ENCODE measurements around the gene HIVEP2. TPM values are rescaled to one million over a fixed set of nuclear protein-coding genes. Genes with fewer than 3 reads are reported as not detected.

HIVEP2 gene
- total and polyA plus RNA-seq, 2 of the 4 experiments (the other 2 are of a cell fraction), result 4.3 to 11.3 TPM

DNA sequence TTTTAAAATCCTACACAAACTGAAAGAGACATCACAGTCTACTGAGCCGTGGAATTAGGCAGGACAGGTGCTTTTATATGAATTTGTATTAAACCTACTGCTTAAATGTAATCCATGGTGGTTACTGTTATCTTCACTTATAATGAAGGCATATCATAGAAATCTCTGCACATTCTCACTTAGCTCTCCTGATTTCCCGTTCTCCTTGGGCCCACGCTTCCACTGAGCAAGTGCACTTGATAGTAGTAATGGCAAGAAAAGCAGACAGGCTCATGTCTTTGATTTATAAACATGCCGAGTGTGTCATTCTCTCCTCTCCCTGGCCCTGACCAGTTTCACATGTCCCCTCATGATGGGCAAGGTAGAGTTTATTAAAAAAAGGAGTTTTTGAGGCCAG is 186.3 kb downstream of the HIVEP2 start:
- DNase-seq (no peak), ATAC-seq (ENCODE audit: low read depth) (no peak)
- Histone ChIP-seq H3K56ac (ENCODE audit: extremely low read depth, insufficient read depth, low read length) (no peak overlapping the region), H2AFZ (replicated peaks; ENCODE audit: low read length, poor library complexity) (no peak overlapping the region), H4K8ac (ENCODE audit: low read depth in 2 of 2, low read length in 2 of 2) (no peak overlapping the region), H3K9ac (ENCODE audit: low read depth, low read length) (no peak overlapping the region), H2BK5ac (ENCODE audit: low read depth, low read length, poor library complexity, severe bottlenecking) (no peak overlapping the region), H4K20me1 (ENCODE audit: insufficient read depth, low read length) (no peaks in the 10 kb centered on the region), H3K9me1 (ENCODE audit: insufficient read depth, low read length) (0 out of 2 replicates have a peak, but pooled peaks cover 2% of the 10 kb centered on the region), H3K4me1 (ENCODE audit: control insufficient read depth, insufficient read depth, low read length) (peaks cover 7% of the 10 kb centered on the region), H2AK9ac (replicated peaks; ENCODE audit: low read depth, low read length, poor library complexity) (no peak overlapping the region), H2BK120ac (ENCODE audit: low read depth, low read length) (no peak overlapping the region), H4K91ac (ENCODE audit: insufficient read depth, low read depth, low read length) (no peak overlapping the region), H3K18ac (ENCODE audit: low read depth, low read length) (no peak overlapping the region), H3K9me3 (ENCODE audit: control insufficient read depth, insufficient read depth, low read length) (no peaks in the 10 kb centered on the region), H3K4me2 (ENCODE audit: low read depth, low read length) (no peak overlapping the region), H3K27me3 (ENCODE audit: control insufficient read depth, insufficient read depth, low read length) (no peaks in the 10 kb centered on the region), H2BK15ac (ENCODE audit: low read depth, low read length) (no peak overlapping the region), H3K4me3 (ENCODE audit: insufficient read depth, low read depth, low read length) (no peak overlapping the region), H3K36me3 (ENCODE audit: control insufficient read depth, insufficient read depth, low read length) (peaks cover 19% of the 10 kb centered on the region), H3K79me1 (ENCODE audit: low read depth in 1 of 2, low read length in 2 of 2) (peaks cover 19 to 28% of the 10 kb centered on the region in 2 experiments; a peak in 3 of 4 replicates), H3K4ac (ENCODE audit: low read depth, low read length) (no peak overlapping the region), H4K5ac (ENCODE audit: low read depth, low read length) (no peak overlapping the region), H2BK20ac (ENCODE audit: low read depth, low read length) (no peak overlapping the region), H2AK5ac (ENCODE audit: low read depth, low read length) (no peak overlapping the region), H3K14ac (replicated peaks; ENCODE audit: low read depth, low read length) (no peak overlapping the region), H3K27ac (ENCODE audit: insufficient read depth, low read length) (no peak overlapping the region), H3K23ac (ENCODE audit: low read depth, low read length) (no peak overlapping the region)
- CTCF ChIA-PET, result no interaction called here
- no TSS peak for BruUV-seq (replicated peaks)
- POLR2A ChIA-PET (ENCODE audit: unreplicated experiment), result no interaction called here
- no CpG with 5 or more reads among the region's 4 CpGs for WGBS, 2 experiments (ENCODE audit: extremely low coverage in 2 of 2, insufficient read length in 1 of 2)
- dilution Hi-C loops (cut with HindIII; ENCODE audit: low sequenced_read_pairs, unreplicated experiment), result no loop called here
- in situ Hi-C loops (cut with MboI; ENCODE audit: low sequenced_read_pairs), result no loop called here
- intact Hi-C loops (cut with micrococcal nuclease), result no loop called here
- TF ChIP-seq CHD1 (IDR thresholded peaks at IDR 0.05; ENCODE audit: low read depth, low read length) (no peak), SMC3 (IDR thresholded peaks at IDR 0.05; ENCODE audit: low read depth, low read length) (no peak), FOS (IDR thresholded peaks at IDR 0.05; ENCODE audit: low read depth, low read length) (no peak), MAFK (IDR thresholded peaks at IDR 0.05; ENCODE audit: low read depth, low read length) (no peak), CEBPB (IDR thresholded peaks at IDR 0.05; ENCODE audit: low read depth, low read length) (no peak), MAZ (IDR thresholded peaks at IDR 0.05; ENCODE audit: borderline replicate concordance, low read depth, low read length) (no peak), RCOR1 (IDR thresholded peaks at IDR 0.05; ENCODE audit: insufficient replicate concordance, low read length) (no peak), POLR2A (IDR thresholded peaks at IDR 0.05; ENCODE audit: low read depth, low read length) (no peak), MXI1 (IDR thresholded peaks at IDR 0.05; ENCODE audit: borderline replicate concordance, low read depth, low read length) (no peak), BHLHE40 (IDR thresholded peaks at IDR 0.05; ENCODE audit: low read depth, low read length) (no peak), RAD21 (IDR thresholded peaks at IDR 0.05; ENCODE audit: low read length) (no peak), RFX5 (IDR thresholded peaks at IDR 0.05; ENCODE audit: low read depth, low read length) (no peak), NFE2L2 (IDR thresholded peaks at IDR 0.05; ENCODE audit: low read depth, low read length) (no peak)
- TF ChIP-seq, protein P1, sequence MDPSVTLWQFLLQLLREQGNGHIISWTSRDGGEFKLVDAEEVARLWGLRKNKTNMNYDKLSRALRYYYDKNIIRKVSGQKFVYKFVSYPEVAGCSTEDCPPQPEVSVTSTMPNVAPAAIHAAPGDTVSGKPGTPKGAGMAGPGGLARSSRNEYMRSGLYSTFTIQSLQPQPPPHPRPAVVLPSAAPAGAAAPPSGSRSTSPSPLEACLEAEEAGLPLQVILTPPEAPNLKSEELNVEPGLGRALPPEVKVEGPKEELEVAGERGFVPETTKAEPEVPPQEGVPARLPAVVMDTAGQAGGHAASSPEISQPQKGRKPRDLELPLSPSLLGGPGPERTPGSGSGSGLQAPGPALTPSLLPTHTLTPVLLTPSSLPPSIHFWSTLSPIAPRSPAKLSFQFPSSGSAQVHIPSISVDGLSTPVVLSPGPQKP (IDR thresholded peaks at IDR 0.05; ENCODE audit: borderline replicate concordance, low read depth, low read length), result no peak
- TF ChIP-seq, protein P2, sequence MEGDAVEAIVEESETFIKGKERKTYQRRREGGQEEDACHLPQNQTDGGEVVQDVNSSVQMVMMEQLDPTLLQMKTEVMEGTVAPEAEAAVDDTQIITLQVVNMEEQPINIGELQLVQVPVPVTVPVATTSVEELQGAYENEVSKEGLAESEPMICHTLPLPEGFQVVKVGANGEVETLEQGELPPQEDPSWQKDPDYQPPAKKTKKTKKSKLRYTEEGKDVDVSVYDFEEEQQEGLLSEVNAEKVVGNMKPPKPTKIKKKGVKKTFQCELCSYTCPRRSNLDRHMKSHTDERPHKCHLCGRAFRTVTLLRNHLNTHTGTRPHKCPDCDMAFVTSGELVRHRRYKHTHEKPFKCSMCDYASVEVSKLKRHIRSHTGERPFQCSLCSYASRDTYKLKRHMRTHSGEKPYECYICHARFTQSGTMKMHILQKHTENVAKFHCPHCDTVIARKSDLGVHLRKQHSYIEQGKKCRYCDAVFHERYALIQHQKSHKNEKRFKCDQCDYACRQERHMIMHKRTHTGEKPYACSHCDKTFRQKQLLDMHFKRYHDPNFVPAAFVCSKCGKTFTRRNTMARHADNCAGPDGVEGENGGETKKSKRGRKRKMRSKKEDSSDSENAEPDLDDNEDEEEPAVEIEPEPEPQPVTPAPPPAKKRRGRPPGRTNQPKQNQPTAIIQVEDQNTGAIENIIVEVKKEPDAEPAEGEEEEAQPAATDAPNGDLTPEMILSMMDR (conservative IDR thresholded peaks at IDR 0.05; ENCODE audit: low read depth, low read length), result no peak
- TF ChIP-seq, protein P3, sequence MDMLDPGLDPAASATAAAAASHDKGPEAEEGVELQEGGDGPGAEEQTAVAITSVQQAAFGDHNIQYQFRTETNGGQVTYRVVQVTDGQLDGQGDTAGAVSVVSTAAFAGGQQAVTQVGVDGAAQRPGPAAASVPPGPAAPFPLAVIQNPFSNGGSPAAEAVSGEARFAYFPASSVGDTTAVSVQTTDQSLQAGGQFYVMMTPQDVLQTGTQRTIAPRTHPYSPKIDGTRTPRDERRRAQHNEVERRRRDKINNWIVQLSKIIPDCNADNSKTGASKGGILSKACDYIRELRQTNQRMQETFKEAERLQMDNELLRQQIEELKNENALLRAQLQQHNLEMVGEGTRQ (IDR thresholded peaks at IDR 0.05; ENCODE audit: low read depth, low read length), result no peak
